Measurements from ENCODE around the gene VPS26C.

The VPS26C gene

DNA sequence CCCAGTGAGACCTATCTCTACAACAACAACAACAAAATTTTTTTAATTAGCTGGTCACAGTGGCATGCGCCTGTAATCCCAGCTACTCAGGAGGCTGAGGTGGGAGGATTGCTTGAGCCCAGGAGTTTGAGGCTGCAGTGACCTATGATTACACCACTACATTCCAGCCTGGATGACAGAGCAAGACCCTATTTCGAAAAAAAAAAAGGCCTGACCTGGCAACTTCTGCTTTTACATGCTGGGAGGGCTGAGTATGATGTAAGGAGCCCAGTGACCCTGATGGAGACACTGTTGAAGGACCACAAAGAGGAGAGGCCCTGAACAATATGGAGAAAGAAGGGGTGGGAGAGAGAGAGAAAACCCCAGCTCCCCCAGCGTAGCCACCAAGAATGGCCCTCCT, 9.2 kb upstream of the VPS26C start:
- Mint-ChIP-seq H3K27ac (no peak overlapping the region), H3K9me3 (no peaks in the 10 kb centered on the region), H3K36me3 (ENCODE audit: insufficient read depth) (no peaks in the 10 kb centered on the region), H3K27me3 (peaks cover 0 to 9% of the 10 kb centered on the region in 2 donors), H3K4me3 (no peak overlapping the region), H3K4me1 (ENCODE audit: low read depth in 2 of 2) (peaks cover 0 to 4% of the 10 kb centered on the region in 2 donors)
- DNase-seq = no peak
- ATAC-seq (replicated peaks) = no peak

- H3K27ac Mint-ChIP-seq = peak overlapping the region in 1 of 2 donors; percentile 20
- no peaks in the 10 kb centered on the region for H3K9me3 Mint-ChIP-seq
- no peak overlapping the region for H3K4me3 Mint-ChIP-seq
- peaks cover 0 to 4% of the 10 kb centered on the region in 2 donors for H3K4me1 Mint-ChIP-seq (ENCODE audit: low read depth in 2 of 2)
- H3K27me3 Mint-ChIP-seq = peaks cover 0 to 19% of the 10 kb centered on the region in 2 donors
- H3K36me3 Mint-ChIP-seq (ENCODE audit: insufficient read depth) = no peaks in the 10 kb centered on the region
- ATAC-seq (replicated peaks) = no peak
- no peak for DNase-seq
Measured at GRCh38 chr21:37273911-37274690, 7.0 kb upstream of the VPS26C start.

GRCh38 chr21:37273440-37273839, 6.3 kb upstream of the VPS26C start:
- H3K9me3 Mint-ChIP-seq = no peaks in the 10 kb centered on the region
- H3K27ac Mint-ChIP-seq = peak overlapping the region in 1 of 2 donors; percentile 20
- H3K4me1 Mint-ChIP-seq (ENCODE audit: low read depth in 2 of 2) = peaks cover 0 to 4% of the 10 kb centered on the region in 2 donors
- DNase-seq (no peak), ATAC-seq (replicated peaks) (no peak)
- H3K36me3 Mint-ChIP-seq (ENCODE audit: insufficient read depth) = no peaks in the 10 kb centered on the region
- peaks cover 0 to 19% of the 10 kb centered on the region in 2 donors for H3K27me3 Mint-ChIP-seq
- H3K4me3 Mint-ChIP-seq = no peak overlapping the region

- Mint-ChIP-seq H3K27ac (no peak overlapping the region), H3K4me3 (no peak overlapping the region), H3K9me3 (no peaks in the 10 kb centered on the region), H3K4me1 (ENCODE audit: low read depth in 2 of 2) (peaks cover 2 to 7% of the 10 kb centered on the region in 2 donors), H3K27me3 (peaks cover 0 to 19% of the 10 kb centered on the region in 2 donors), H3K36me3 (ENCODE audit: insufficient read depth) (no peaks in the 10 kb centered on the region)
- ATAC-seq (replicated peaks) = no peak
- no peak for DNase-seq
Measured at GRCh38 chr21:37272897-37273296, 5.8 kb upstream of the VPS26C start.

DNA sequence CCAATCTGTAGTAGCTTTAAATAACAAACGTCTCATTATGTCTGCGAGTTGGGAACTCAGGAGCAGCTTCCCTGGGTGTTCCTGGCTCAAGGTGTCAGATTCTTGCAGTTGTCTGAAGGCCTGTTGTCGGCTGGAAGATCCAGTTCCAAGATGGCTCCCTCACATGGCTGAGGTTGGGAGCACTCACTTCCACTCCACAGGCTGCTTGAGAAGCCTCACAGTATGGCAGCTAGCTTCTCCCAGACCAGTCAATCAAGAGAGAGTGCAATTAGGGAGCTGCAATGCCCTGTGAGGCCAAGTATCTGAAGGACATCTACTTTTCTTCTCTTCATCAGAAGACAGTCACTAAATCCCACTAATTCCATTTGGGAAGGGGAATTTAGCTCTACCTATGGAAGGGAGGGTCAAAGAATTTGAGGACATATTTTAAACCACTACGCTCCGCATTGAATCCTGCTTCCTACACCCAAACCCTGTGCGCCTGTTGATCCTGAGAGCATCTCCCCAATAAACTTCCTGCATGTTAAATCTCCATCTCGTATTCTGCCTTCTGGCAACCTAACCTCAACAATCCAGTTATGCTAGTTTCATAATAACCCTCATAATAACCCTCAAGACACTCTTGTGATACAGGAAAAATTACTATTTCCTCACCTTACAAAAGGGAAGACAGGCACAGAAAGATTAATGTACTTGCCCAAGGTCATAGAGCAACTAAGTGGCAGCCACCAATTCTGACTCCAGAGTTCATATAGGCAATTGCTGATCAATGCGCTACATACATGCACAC, 3.6 kb upstream of the VPS26C start:
- ATAC-seq (replicated peaks) (no peak), DNase-seq (no peak)
- Mint-ChIP-seq H3K9me3 (no peaks in the 10 kb centered on the region), H3K4me3 (no peak overlapping the region), H3K36me3 (ENCODE audit: insufficient read depth) (peaks cover 8% of the 10 kb centered on the region), H3K27ac (no peak overlapping the region), H3K27me3 (peaks cover 0 to 19% of the 10 kb centered on the region in 2 donors), H3K4me1 (ENCODE audit: low read depth in 2 of 2) (peaks cover 11 to 19% of the 10 kb centered on the region in 2 donors)

GRCh38 chr21:37269481-37269880, 2.3 kb upstream of the VPS26C start:
- Mint-ChIP-seq H3K4me3 (peak overlapping the region; percentile 30 to 90), H3K27ac (peak overlapping the region in 1 of 2 donors; percentile 98), H3K9me3 (no peaks in the 10 kb centered on the region), H3K36me3 (ENCODE audit: insufficient read depth) (peaks cover 8% of the 10 kb centered on the region), H3K4me1 (ENCODE audit: low read depth in 2 of 2) (peaks cover 19 to 29% of the 10 kb centered on the region in 2 donors), H3K27me3 (peaks cover 0 to 19% of the 10 kb centered on the region in 2 donors)
- ATAC-seq (replicated peaks) (no peak), DNase-seq (no peak)

GRCh38 chr21:37268186-37268503, 1.0 kb upstream of the VPS26C start:
- Mint-ChIP-seq H3K36me3 (ENCODE audit: insufficient read depth) (peaks cover 8% of the 10 kb centered on the region), H3K27ac (peak overlapping the region; percentile 95 to 98), H3K4me1 (ENCODE audit: low read depth in 2 of 2) (peaks cover 23 to 32% of the 10 kb centered on the region in 2 donors), H3K27me3 (peaks cover 0 to 19% of the 10 kb centered on the region in 2 donors), H3K4me3 (peak overlapping the region; percentile 89 to 90), H3K9me3 (no peaks in the 10 kb centered on the region)
- DNase-seq (no peak), ATAC-seq (replicated peaks) (no peak)

DNA sequence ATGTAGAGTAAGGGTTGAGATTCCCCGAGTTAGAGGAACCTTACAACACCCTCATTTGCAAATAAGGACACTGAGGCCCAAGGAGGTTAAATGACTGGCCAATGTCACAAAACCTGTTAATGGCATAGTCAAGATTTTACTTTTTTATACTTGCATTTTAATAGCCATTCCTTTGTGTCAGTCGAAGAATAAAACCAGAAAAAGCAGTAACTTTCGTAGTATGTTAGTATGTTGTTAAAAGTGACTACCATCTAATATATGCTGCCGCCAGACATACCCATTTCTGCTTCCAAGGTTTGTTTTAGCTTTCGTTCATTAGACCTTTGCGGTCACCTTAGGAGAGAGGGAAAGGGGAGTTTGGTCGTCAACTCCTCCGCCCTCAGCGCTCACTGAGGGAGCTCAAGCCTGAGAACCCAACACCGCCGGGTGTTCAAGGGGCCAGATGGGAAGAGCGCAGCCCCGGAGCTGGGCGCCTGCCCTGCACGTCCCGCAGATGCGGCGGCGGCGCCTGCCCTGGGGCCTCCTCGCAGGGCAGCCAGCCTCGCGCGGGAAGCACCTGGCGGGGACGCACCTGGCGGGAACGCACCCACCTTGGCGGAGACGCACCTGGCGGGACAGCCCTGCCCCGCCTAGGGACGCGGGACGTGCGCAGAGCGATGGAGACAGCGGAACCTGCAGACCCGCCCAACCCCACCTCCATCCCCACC, 466 bp downstream of the VPS26C start:
- Mint-ChIP-seq H3K27ac (peak overlapping the region; percentile 95 to 98), H3K4me3 (peak overlapping the region; percentile 89 to 90), H3K9me3 (no peaks in the 10 kb centered on the region), H3K4me1 (ENCODE audit: low read depth in 2 of 2) (peaks cover 24 to 42% of the 10 kb centered on the region in 2 donors), H3K27me3 (peaks cover 0 to 13% of the 10 kb centered on the region in 2 donors), H3K36me3 (ENCODE audit: insufficient read depth) (peaks cover 16% of the 10 kb centered on the region)
- DNase-seq (no peak), ATAC-seq (replicated peaks) (peak; percentile 20)

DNA sequence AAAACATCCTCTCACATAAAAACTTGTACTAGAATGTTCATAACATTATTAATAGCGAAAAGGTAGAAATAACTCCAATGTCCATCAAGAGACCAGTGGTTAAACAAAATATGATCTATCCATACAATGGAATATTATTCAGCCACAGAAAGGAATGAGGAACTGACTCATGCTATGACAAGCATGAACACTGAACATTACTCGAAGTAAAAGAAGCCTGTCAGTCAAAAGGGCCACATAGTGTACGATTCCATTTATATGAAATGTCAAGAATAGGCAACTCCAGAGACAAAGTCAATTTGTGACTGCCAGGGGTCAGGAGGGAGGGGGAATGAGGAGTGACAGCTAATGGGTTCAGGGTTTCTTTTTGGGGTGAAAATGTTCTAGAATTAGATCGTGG, 2.3 kb downstream of the VPS26C start:
- Mint-ChIP-seq H3K4me3 (peak overlapping the region in 1 of 2 donors; percentile 41), H3K4me1 (ENCODE audit: low read depth in 2 of 2) (peaks cover 24 to 42% of the 10 kb centered on the region in 2 donors), H3K27ac (no peak overlapping the region), H3K27me3 (no peaks in the 10 kb centered on the region), H3K9me3 (no peaks in the 10 kb centered on the region), H3K36me3 (ENCODE audit: insufficient read depth) (peaks cover 16% of the 10 kb centered on the region)
- no peak for ATAC-seq (replicated peaks)
- no peak for DNase-seq

DNA sequence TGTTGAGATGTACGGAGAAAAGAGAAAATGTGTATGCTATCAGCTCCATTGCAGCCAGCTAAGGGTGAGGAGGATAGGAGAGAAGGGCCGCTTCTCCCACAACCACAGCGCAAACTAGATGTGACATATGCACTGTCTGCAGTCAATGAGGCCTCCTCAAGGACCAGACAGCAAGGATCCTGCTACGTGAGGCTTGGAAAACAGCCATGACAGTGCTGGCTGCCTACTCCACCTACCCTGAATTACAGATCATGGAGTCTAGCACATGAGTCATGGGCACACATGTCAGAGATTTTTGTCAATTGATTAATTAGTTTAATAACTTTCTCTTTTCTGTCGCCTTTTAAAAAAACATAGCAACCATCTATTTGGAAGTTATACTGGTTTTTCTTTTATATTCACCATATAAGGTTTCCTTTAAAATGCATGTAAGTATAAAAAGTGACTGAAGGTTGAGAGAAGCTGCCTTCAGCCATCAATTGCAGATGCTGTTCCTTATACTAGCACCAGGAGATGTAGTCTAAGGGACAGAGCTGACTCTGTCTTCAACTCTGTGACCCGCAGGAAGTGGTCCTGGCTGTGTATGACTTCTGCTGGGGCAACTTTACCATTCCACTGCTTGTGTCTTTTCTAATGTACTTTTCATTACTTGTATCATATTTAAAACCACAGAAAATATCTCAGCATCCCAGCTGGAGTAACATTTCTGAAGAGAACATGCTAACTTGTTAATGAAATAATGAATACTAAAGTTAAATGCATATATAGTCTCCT, 3.1 kb downstream of the VPS26C start:
- DNase-seq (no peak), ATAC-seq (replicated peaks) (no peak)
- Mint-ChIP-seq H3K4me3 (no peak overlapping the region), H3K36me3 (ENCODE audit: insufficient read depth) (peaks cover 16% of the 10 kb centered on the region), H3K27ac (peak overlapping the region in 1 of 2 donors; percentile 38), H3K9me3 (no peaks in the 10 kb centered on the region), H3K4me1 (ENCODE audit: low read depth in 2 of 2) (peaks cover 24 to 42% of the 10 kb centered on the region in 2 donors), H3K27me3 (no peaks in the 10 kb centered on the region)

GRCh38 chr21:37259426-37259825, 7.7 kb downstream of the VPS26C start:
- H3K27ac Mint-ChIP-seq = no peak overlapping the region
- no peaks in the 10 kb centered on the region for H3K9me3 Mint-ChIP-seq
- H3K27me3 Mint-ChIP-seq = no peaks in the 10 kb centered on the region
- peaks cover 17% of the 10 kb centered on the region for H3K36me3 Mint-ChIP-seq (ENCODE audit: insufficient read depth)
- H3K4me3 Mint-ChIP-seq = no peak overlapping the region
- peaks cover 21 to 26% of the 10 kb centered on the region in 2 donors for H3K4me1 Mint-ChIP-seq (ENCODE audit: low read depth in 2 of 2)
- ATAC-seq (replicated peaks) (no peak), DNase-seq (no peak)

- ATAC-seq (replicated peaks) = peak; percentile 80
Measured at GRCh38 chr21:37257967-37258877, 8.9 kb downstream of the VPS26C start.

More at GRCh38 chr21:37257967-37258877, 8.9 kb downstream of the VPS26C start:
- Mint-ChIP-seq H3K27me3 (no peaks in the 10 kb centered on the region), H3K36me3 (ENCODE audit: insufficient read depth) (peaks cover 23% of the 10 kb centered on the region), H3K4me3 (peak overlapping the region; percentile 81 to 92), H3K27ac (peak overlapping the region; percentile 92 to 96), H3K9me3 (no peaks in the 10 kb centered on the region), H3K4me1 (ENCODE audit: low read depth in 2 of 2) (peaks cover 22 to 26% of the 10 kb centered on the region in 2 donors)
- peak; percentile 72 to 75 (median 73) for DNase-seq
